Measurements from ENCODE around the gene KNCN.

GRCh38 chr1:46577671-46578070, 26.2 kb upstream of the KNCN start:
- TF ChIP-seq TAF1 (IDR thresholded peaks at IDR 0.05; ENCODE audit: low read depth, low read length) (no peak), POLR2A (IDR thresholded peaks at IDR 0.05; ENCODE audit: low read depth, low read length) (no peak), PAX5 (IDR thresholded peaks at IDR 0.05; ENCODE audit: insufficient read depth, low read length, severe bottlenecking) (no peak), POLR2AphosphoS5 (IDR thresholded peaks at IDR 0.05; ENCODE audit: low read depth, low read length) (no peak), SPI1 (IDR thresholded peaks at IDR 0.05; ENCODE audit: low read depth, low read length) (no peak)
